ENCODE measurements around the gene CHIC2. TPM values are rescaled to one million over a fixed set of nuclear protein-coding genes. Genes with fewer than 3 reads are reported as not detected.
"Not testable (repeated sequence)": the region's sequence is repeated elsewhere in the genome, so short reads cannot be mapped to it uniquely, and the experiment has no call there.

Gene CHIC2
- total RNA-seq, result 10 to 100 TPM; 25.2 to 65.2 (median 41.4) TPM

DNA sequence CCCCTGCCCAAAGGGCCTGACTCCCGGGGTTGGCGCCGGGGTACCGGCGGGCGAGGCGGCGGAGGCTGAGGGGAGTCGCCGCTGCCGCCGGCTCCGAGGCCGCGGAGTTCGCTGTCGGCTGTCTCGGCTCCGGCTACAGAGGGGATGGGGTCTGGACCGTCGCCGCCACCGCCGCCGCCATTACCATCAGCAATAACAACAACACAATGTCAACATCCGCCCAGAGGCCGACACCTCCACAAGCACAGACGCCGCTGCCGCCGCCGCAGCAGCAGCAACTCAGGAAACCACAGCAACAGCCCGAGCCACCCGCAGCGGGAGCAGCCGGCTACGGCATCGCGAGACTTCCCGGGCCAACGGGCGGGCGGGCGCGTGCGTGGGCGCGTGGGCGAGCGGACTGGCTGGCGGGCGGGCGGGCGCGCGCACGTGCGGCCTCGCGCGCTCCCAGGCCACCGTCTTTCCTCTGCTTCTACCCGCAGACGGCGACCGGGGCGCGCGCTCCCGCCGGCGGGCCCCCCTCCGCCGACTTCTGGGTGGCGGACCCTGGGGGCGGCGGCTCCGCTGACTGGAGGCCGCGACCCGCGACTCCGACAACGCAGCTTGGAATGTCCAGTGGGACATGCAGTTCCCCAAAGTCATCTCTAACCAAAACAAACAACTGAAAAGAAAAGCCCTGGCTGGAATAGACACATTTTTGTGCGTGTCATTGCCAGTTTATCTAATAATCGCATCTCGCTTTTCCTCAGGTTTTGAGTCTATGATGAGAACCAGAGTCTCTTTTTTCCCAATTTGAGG, at the start of gene CHIC2:
Gene CHIC2 (minus strand): TSS at position 289 of the 795 bp plus-strand sequence. CDS start 305 bp downstream, outside the sequence.
- DNase-seq (ENCODE audit: low spot score), result peak; percentile 83
- ATAC-seq (ENCODE audit: low FRiP score), result peak; percentile 80
- TF ChIP-seq, protein P1, sequence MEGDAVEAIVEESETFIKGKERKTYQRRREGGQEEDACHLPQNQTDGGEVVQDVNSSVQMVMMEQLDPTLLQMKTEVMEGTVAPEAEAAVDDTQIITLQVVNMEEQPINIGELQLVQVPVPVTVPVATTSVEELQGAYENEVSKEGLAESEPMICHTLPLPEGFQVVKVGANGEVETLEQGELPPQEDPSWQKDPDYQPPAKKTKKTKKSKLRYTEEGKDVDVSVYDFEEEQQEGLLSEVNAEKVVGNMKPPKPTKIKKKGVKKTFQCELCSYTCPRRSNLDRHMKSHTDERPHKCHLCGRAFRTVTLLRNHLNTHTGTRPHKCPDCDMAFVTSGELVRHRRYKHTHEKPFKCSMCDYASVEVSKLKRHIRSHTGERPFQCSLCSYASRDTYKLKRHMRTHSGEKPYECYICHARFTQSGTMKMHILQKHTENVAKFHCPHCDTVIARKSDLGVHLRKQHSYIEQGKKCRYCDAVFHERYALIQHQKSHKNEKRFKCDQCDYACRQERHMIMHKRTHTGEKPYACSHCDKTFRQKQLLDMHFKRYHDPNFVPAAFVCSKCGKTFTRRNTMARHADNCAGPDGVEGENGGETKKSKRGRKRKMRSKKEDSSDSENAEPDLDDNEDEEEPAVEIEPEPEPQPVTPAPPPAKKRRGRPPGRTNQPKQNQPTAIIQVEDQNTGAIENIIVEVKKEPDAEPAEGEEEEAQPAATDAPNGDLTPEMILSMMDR (IDR thresholded peaks at IDR 0.05), result no peak

DNA sequence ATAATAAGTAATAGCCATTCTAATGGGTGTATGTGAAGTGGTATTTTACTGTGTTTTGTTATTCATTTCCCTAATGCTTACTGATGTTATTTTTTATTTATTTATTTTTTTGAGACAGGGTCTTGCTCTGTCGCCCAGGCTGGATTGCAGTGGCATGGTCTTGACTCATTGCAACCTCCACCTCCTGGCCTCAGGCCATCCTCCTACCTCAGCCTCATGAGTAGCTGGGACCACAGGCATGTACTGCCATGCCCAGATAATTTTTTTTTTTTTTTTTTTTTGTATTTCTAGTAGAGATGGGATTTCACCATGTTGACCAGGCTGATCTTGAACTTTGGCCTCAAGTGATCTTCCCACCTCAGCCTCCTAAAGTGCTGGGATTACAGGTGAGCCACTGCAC, 48.8 kb upstream of the CHIC2 start:
- not testable (repeated sequence) for ATAC-seq (ENCODE audit: low FRiP score)

DNA sequence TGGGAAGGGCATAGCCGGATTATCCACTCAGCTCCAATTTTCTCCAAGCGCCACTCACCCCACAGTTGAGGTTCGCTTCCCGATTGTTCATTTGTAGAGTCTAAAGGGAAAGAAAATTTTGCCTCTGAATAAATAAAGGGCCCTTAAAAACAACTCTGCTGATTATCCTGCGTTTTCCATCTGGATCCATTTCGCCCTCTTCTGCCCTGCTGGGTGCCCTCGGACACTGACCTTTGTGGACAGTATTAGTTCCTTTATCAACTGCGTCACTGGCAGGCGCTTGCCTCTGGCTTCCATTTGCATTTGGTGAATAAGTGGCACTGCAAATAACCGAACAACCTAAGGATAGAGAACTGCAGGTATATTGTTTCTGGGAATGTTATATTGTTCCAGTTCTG, 45.6 kb upstream of the CHIC2 start:
- ATAC-seq (ENCODE audit: low FRiP score) (no peak), DNase-seq (ENCODE audit: low spot score) (no peak)
- TF ChIP-seq, protein P1 (IDR thresholded peaks at IDR 0.05), result no peak

More for the DNA sequence above, 48.8 kb upstream of the CHIC2 start:
- not testable (repeated sequence) for DNase-seq (ENCODE audit: low spot score)

DNA sequence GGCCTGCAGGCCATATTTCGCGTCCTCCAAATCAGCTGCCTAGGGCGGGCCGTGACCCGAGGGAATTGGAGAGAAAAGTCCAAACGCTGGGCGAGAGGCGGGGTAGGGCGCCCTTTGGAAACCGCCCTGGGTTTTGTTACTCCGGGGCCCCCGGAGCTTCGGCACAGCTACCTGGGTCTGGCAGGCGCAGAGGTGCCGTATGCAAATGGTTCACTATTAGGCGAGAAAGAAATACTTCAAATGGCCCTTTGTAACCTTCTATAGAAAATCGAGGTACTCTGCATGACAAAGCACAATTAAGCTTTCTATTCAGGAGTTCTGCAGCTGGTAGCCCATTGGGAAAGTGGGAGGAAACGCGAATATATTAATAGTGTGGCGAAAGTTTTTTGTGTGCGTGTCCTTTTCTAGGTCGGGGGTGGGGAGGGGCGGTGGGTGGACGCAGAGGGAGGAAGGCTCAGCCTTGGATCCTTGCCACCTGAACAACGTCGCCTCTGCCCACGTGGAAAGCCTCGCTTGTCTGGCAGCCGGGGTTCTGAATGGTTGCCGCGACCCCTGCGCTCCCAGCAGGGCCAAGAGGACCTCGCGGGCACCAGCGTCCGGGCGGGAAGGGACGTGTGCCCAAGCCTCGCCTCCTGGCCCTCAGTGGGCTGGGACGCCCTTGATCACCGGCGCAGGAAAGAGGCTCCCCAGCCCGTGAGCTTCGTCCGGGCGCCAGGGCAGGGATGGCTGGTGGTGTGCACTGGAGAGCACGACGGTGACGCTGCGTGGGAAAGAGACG, 45.0 kb upstream of the CHIC2 start:
- ATAC-seq (ENCODE audit: low FRiP score) (no peak), DNase-seq (ENCODE audit: low spot score) (no peak)
- TF ChIP-seq, protein P1 (IDR thresholded peaks at IDR 0.05), result no peak

DNA sequence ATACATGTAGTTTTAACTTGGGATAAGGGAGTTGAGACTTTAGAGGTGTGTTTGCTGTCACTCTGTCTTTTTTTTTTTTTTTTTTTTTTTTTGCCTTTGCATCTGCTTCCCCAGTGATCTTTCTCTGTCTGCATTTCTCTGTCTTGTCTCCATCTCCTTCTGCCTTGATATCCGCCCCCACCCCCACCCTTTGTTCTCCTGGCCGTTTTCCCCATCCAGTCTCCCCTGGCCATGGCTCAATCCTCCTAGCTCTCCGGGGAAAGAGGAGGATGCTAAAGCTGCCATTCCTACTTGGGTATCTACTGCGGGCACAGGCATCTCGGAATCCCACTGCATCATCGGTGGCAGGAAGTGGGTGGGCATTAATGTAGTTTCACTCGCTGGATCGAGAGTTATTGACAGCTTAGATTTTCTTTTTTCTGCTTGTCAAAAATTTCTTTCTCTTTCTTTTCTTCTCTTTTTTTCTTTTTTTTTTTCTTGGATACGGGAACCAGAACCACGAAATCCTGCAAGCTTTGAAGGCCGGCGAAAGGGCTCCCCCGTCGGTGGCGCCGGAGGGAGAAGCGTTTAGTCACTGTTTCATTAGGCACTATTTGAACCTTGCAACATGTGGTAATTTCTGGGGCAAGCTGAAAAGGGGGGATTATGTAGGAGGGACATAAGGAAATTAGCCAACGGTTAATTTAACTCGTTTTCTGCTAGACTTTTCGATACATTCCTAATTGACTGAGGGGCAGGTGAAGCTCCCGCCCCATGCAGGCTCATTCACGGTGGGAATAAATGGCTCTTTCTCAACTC, 43.7 kb upstream of the CHIC2 start:
- no peak for ATAC-seq (ENCODE audit: low FRiP score)
- TF ChIP-seq, protein P1 (IDR thresholded peaks at IDR 0.05), result no peak
- no peak for DNase-seq (ENCODE audit: low spot score)

DNA sequence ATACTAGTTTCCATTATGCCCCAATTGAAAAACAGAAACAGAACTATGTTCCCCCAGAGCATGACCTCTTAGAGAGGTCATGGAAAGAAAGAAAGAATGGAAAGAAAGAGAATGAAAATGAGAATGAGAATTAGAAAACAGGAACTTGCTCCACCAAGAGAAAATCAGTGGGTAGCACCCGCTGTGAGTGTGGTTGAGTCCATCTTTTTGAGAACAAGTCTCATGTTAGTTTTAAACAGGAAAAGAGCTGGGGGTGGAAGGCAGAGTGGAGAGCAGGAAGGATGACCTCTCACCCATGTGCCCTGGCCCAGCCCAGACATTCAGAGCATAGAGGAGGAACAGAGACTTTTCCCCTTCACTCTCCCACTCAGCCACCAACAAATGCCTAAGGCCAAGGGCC, 40.5 kb upstream of the CHIC2 start:
- ATAC-seq (ENCODE audit: low FRiP score) (no peak), DNase-seq (ENCODE audit: low spot score) (no peak)
- TF ChIP-seq, protein P1 (IDR thresholded peaks at IDR 0.05), result no peak

DNA sequence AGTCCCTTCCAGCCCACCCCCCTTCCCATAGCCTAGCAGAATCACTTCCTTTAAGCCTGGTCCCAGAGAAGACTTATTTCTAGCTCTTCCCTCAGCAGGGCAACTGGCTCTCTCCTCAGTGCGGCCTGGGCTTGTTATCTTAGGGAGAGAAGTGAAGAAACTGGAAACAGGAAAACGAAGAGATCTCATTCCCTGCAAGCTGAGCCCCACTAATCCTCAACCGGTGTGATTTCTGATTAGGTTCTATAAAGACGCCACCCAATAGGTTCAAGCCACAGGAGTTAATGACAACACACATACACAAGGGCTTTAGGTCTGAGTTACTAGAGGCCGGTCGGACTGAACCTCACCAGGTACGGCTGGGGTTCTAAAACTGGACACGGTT, 38.8 kb upstream of the CHIC2 start:
- TF ChIP-seq, protein P1 (IDR thresholded peaks at IDR 0.05), result no peak
- DNase-seq (ENCODE audit: low spot score) (no peak), ATAC-seq (ENCODE audit: low FRiP score) (no peak)

All from omental fat pad (tissue), 4 donors.